HK-2 (cell line): ENCODE measurements around the gene HES7.
A peak's percentile ranks its signal among the peaks of the same experiment; 100 is the strongest.
"Not testable (repeated sequence)": the region's sequence is repeated elsewhere in the genome, so short reads cannot be mapped to it uniquely, and the experiment has no call there.

ENCODE experiments used
- DNase-seq: peaks from one replicate; pipeline ENCODE4 v3.0.0-alpha.2; 2018; ENCODE audit not compliant: unreplicated experiment

Gene HES7

DNA sequence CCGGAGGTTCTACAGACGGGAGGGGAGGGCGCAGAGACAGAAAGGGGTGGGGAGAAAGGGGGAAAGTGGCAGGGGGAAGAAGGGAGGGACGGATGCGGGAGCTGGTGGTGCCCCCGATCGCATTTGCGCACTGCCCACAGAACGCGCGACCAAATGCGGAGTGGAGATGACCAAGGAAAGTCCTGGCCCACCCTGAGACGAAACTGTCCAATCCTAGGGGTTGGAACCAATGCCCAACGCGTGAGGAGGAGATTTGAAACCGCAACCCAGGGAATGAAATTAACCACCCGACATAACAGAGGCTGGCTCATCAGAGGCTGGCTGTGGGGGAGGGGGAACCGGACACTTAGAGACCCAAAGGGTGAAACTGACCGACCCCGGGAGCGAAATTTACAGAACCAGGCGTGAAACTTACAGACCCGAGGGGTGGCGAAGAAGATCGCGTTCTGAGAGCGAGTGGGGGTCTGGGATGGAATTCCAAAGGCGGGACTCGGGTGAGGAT, 1.4 kb downstream of the HES7 start:
- DNase-seq: peak; percentile 49

DNA sequence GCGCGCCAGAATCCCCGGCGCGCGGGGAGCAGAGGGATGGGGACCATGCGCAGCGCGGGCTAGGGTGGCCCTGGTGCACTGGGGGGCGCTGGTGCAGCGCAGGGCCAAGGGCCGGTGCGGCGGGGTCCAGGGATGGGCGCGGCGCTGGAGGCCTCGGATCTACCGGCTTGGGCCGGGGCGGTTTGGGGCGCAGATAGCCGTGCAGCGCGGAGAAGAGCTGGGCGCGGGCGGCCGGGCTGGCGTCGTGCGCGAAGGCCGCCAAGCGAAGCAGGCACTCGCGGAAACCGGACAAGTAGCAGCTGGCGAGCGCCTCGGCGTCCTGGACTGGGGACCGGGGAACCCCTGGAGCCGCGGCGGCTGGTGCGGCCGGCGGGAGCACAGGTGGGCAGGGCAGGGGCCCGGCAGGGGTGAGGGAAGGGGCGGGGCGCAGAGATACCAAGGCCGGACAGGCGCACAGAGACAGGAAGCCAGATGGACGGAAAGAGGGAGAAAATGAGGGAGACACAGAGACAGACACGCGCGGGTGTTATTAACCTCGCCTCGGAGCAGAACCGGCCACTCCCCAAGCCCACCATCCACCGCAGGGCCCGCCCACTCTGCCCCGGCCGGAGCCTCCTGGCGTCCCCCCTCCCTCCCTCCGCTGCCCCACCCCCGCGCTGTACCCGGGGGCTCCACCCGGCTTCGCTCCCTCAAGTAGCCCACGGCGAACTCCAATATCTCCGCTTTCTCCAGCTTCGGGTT, 2.1 kb downstream of the HES7 start:
- peak; percentile 76 for DNase-seq

DNA sequence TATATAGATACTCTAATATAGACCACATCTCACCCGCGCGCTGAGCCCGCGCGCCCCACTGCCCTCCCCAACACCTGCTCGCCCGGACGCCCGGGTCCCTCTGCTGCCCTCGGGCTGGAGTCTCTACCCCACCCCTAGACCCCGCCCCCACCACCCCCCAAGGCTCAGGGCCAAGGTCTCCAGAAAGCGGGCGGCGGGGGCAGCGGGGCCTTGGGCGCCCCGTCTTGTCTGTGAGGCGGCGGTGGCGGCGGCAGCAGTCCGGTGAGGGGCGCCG, 2.6 kb downstream of the HES7 start:
- DNase-seq: no peak

DNA sequence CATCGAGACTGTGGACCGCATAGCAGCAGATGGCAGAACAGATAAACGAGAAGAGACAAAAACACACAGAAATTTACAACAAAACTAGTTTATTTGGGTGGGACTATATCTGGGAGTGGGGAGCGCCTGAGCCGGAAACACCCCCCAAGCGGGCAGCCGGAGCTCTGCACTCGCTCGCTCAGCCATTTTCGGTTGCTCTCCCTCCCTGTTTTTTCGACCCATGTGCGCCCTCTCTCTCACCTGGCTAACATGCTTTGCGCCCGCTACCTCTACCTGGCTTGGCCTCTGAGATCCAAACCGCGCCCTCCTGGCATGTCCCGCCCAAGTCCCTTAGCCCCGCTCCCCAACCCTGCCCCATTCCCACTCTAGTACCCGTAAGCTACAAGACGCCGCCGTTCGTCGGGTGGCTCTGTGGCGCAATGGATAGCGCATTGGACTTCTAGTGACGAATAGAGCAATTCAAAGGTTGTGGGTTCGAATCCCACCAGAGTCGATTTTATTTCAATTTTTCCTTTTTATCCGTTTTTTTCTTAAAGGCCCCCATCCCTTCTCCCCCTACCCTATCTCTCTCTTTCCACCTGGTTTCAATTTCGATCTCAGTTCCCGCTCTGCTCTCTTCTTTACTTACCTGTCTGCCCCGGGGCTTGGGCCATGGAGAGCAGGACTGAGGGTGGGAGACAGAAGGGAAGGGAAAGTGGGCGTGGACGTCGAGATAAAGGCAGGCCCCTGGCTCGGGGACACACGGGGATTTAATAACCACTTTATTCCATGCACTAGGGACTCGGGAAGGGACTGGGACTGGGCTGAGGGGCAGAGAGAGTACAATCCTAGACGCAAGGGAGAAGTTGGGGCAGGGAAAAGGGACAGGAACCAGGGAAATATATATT, 3.1 kb downstream of the HES7 start:
- peak; percentile 92 for DNase-seq

DNA sequence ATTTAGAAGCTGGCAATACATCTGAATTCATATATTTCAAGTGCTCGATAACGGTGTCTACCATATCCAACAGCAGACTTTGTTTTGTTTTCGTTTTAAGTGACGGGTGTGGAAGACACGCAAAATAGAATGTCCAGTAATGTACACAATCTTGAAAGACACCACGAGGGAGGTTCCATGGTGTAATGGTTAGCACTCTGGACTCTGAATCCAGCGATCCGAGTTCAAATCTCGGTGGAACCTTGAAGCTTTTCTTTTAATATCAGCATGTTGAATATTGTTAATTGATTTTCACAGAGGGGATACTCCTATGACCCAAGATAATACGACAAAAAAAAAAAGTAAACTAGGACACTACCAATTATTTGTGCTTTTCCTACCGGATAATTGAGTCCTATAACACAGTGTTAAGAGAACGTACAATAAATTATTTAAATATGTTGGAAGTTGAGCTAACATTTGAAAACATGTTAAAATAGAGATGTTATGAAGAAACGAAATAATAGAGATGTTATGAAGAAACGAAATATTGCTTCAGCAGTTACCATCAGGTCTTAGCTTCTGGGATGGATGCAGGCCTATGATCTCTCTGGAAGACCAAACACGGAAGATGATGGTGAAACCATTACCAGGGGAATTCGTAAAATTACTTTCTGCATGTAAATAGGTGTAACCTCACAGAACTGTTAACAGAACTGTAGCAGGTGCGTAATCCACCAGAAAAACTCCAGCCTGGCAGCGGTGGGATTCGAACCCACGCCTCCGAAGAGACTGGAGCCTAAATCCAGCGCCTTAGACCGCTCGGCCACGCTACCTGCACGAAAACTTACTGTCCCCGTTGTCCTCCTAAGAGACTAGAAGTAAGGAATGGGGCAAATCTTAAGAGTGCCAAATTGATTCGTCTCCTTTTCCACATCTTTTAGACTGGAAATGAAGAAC, 4.1 kb downstream of the HES7 start:
- DNase-seq: peak; percentile 93

DNA sequence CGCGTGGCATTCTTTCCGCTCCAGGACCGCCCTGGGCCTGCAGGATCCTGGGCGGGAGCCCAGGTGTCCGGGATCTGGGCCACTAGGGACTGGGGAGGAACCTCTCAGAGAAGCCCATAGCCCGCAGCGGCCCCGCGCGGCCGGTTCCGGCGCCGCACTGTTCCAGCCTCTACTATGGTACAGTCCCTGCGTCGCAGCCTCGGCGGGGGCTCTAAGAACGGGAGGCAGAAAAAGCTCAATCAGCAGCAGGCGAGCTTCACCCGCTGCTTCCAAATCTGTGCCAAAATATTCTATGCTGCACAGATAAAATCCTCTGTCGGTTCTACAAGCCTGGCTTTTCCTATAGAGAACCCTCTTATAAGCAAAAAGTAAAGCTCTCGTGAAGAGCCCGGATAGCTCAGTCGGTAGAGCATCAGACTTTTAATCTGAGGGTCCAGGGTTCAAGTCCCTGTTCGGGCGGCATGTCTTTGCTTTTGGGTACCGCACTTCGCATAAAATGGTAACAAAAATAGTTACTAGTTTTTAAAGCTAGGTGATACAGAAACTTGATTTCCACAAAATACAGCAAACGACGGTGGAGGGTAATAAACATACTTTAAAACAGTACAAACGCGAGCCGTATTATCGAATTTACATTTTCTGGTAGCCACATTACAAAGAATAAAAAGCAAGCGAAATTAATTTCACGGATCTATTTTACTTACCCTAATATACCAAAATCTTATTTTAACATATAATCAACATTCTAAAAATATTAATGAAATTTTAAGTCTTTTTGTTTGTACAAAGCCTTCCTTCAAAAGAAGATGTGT, 4.9 kb downstream of the HES7 start:
- DNase-seq: peak; percentile 84

DNA sequence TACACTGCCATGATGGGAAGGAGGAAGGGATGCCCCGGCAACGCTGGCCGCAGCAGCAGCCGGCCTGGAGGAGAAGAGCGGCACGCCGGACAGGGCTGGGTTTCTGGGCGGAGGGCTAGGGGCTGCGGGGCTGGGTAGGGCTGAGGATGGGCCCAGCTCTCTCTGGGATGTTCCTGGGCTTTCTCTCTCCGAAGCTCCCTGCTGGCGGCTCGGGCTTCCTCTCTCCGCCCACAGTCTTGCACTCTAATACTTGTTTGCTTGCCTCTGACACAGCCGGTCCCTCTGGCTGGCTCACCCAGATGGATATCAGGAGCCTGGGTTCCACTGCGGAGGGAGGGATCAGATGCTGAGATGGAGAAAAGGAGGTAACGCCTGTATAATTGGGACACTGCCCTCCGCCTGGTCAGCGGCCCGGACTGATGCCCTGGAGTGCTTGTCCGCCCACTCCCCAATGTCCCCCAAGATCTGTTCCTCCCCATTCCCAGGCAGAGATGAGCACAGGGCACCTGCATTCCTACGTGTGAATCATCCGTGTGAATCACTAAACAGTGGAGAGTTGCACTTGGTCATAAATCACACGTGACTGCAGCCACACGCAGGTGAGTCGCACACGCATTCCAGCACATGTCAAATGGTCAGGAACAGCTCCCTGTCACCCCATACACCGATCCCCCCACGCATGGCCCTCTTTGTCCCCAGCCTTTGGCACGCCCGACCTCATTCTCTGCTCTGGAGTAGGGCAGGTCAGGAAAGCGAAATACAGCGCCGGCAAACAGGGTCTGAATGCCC, 5.7 kb downstream of the HES7 start, which contains the start of gene ALOXE3:
ALOXE3 (minus strand) TSS at position 535 of the 789 bp plus-strand sequence; CDS start at position 11, 524 bp downstream.
- peak; percentile 68 for DNase-seq

DNA sequence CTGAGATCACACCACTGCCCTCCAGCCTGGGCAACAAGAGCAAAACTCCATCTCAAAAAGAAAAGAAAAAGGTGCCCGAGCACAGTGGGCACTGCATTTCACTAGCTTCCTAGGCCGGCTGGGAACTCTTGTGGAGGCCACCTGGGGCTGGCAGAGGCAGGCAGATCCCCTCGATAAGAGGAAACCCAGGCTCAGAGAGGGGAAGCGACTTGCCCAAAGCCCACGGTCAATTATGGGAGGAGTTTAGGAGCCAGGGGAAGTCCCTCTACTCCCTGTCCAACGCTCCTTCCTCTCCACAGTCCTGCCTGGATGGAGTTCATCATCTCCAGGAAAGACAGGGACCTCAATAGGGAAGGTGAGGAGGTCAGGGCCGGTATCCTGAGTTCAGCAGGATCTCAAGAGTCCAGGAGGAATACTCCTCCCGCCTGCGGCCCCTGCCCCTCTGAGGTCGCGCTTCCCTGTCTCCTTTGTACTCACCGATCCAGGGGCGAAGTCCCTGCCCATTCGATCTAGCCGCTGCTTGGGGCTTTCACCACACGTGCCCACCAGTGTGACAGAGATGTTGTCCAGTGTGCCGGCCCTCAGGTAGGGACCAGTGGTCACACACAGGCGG, 6.4 kb downstream of the HES7 start:
- peak; percentile 14 for DNase-seq

DNA sequence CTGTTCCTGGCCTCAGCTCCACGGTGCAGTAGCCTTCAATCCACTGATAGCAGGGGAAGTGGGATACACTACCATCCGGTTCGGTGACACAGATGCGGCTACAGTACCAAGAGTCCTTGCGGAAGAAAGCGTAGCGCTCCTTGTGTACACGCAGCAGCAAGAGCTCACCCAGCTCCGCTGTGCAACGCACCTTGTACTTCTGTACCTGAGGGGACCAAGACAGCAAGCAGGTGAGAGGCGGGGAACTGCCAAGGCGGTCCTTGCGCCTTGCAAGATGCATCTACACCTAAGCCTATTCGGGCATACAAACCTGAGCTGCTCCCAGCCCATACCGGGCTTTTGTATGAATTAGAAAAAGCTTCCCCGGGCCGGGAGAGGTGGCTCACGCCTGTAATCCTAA, 7.1 kb downstream of the HES7 start:
- no peak for DNase-seq

DNA sequence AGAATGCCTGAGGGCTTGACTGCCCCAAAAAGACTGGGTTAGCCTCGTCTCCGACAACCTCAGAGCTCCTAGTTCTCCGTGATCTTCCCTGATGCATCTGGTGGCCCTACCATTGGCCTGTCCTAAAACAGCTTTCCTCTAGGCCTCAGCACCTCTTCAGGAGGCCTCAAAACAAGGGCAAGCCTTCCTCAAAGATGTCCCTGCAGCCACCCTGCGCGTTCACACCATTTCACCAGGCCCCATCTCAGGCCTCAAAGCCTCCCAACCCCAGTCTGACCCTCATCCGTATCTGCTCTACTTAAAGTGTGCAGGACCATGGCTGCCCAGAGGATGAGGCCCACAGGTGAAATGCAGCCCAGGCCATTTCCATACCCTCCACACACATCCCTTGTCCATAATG, 13.0 kb downstream of the HES7 start:
- no peak for DNase-seq

DNA sequence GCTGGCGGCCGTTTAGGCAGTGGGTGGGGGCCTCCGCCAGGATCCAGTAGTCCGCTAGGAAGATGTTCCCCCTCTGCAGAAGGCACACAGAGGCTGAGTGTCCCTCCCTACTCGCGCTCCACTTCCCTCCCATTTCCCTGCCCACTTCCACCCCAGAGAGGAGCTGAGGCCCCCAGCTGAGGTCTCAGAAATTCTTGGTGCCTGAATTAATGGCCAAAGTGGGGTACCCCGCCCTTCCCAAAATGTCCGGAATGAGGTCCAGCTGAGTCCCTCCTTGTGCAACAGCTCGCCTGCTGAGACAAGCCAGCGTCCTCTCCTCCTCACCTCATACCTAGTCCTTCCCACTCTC, 13.5 kb downstream of the HES7 start:
- DNase-seq: no peak

DNA sequence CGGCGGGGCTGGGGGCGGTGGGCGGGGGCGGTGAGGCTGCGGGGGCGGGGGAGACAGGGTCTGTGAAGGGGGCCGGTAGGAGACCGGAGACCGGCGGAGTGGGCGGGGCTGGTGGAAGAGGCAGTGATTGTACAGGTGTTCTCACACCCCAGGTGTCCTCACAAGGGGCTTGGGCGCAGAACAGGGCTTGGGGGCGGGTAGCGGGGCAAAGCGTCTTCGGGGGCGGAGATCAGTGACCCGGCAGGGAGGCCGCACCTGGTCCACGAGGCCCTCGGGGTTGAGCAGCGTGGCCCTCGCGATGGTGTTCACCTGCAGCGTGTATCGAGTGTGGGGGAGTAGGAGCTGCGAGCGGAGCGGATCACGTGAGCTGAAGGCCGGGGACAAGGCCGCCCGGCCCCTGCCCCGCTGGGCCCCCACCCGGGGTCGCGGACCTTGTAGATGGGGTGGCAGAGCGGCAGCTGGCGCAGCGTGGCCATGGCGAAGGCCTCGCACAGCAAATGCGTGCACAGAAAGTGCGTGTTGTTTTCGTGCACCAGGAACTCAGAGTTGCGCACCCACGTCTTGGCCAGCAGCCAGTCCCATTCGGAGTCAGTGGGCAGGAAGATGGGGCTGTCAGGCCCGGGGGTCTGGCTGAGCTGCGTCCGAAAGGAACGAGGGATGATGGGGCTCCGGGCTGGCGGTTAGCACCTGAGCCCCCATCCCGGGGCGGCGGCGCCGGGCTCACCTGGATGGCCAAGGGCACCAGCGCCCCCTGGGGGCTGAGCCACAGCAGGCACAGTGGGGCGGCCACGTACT, 14.0 kb downstream of the HES7 start:
- DNase-seq: peak; percentile 49

DNA sequence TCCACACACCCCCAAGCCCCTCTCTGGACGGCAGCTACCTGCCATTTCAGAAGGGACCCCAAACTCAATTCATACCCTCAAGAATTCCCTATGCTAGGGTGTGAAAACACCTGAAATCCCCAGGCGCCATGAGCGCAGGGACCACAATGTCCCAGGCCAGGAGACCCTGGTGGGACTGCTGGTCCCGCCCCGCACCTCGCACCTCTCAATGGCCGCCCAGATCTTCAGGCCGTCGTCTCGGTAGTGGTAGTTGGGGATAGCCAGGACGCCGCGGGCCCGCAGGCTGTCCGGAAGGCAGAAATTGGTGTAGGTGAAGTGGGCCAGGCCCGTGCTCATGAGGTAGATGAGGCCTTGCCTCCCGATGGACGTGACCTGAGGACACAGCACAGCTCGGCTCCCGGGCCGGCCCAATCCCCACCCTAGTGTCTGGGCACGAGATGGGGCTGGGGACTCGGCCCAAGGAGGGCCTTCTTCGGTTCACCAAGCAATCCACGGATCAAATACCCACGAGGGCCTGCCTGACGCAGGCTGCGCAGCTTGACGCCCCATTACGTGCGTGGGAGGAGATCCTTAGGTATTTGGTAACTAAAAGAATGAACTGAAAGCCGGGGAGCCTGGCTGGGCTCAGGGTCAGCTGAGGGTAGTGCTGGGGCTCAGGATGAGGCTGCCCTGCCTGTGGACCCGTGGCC, 14.8 kb downstream of the HES7 start:
- DNase-seq: no peak

DNA sequence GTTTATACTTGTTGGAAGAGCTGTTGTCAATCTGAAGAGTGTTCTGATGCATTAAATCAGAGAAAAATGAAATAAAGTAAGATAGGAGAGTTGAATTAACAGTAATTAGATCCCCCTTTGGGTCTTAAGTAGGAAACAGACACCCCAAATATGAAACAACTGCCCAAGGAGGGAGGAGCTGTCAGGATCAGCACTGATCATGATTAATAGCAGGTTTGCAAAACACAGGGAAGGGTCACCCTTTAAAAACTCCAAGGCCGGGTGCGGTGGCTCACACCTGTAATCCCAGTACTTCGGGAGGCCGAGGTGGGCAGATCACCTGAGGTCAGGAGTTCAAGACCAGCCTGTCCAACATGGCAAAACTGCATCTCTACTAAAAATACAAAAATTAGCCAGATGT, 16.9 kb downstream of the HES7 start:
- not testable (repeated sequence) for DNase-seq

DNA sequence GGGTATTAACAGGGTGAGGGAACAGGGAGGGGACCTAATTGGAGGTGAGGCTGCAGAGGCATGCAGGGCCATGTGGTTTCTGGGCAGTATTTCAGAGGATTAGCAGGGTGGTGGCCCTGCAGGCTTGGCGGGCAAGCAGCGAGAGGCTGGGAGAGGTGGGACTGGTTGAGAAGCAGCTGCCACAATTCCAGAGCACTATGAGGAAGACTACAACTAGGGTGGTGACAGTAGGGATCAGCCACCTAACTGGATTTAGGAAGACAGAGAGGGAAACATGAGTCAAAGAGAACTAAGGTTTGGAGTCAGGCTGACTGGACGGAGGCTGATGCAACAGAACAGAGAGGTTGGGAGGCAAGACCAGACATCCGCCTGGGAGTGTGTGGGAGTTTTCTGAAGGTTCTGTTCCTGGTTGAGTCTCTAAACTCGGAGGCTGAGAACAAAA, 17.9 kb downstream of the HES7 start:
- DNase-seq: no peak

DNA sequence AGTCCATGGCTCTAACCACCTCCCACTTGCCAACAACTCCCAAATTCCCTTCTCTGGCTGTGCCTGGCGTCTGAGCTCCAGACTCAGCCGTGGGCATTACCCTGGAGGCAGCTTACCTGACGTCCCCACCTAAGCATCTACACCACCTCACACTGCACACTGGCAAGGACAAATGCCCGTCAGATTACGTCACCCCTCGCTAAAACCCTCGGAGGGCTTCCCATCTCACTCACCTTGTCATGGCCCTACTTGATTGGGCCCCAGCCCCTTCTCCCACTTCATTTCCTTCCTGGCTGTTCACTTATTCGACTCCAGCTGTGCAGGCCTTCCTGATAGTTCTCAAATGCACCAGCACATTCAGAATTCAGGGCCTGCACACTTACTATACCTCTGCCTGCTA, 19.0 kb downstream of the HES7 start:
- DNase-seq: no peak

DNA sequence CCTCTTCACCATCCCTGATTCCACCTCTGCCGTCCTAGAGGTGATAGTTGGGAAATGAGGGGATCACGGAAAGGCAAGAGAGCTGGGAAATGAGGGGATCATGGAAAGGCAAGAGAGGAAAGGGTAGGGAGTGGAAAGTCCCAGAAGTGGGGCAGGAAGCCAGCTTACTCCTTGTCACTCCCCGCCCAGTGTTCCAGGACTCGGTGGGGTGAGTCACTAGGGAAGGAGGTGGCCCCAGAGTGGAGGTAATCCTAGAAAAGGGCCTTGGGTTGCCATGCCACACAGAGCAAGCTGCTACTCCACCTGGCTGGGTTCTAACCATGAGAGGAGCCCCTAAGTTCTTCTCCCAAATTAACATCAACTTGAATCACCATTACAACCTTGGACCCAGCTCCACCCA, 20.4 kb downstream of the HES7 start:
- peak; percentile 32 for DNase-seq

DNA sequence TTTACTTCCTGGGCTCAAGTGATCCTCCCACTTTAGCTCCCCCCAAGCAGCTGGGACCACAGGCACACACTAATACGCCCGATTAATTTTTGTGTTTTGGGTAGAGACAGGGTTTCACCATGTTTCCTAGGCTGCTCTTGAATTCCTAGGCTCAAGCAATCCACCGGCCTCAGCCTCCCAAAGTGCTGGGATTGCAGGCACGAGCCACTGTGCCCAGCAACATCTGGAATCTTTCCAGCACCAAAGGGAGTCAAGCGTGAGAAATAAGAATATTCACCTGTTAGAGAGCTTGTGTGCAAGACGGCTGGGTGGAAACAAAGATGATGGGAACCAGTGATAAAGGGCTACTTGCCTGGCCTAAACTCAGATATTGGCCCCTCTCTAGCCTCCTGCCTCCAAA, 22.2 kb downstream of the HES7 start:
- no peak for DNase-seq
